HEK293T (cell line): ENCODE measurements around the gene TMEM256.
"Not testable (repeated sequence)": the region's sequence is repeated elsewhere in the genome, so short reads cannot be mapped to it uniquely, and the experiment has no call there.

ENCODE experiments used
- CTCF ChIA-PET: fragments of 350-600 bp; formaldehyde crosslinking; extraction: SDS; loops from one replicate; lab custom pipeline; 2021; ENCODE audit warnings: antibody characterized with exemption, inconsistent platforms; lab: Yijun Ruan, JAX
- POLR2A ChIA-PET: fragments of 350-600 bp; formaldehyde crosslinking; extraction: SDS; loops from one replicate; lab custom pipeline; 2020; ENCODE audit warnings: antibody characterized with exemption, inconsistent platforms; lab: Yijun Ruan, JAX
- DNase-seq: peaks from one replicate; pipeline ENCODE4 v3.0.0; 2012; ENCODE audit warnings: mixed read lengths; ENCODE audit errors: extremely low spot score
- ARNT ChIP-seq: fragments of 450-650 bp; IDR thresholded peaks from 2 replicates; pipeline ENCODE4 v1.6.1; 2017; ENCODE audit warnings: mild to moderate bottlenecking
- BHLHE40 ChIP-seq: fragments of 450-650 bp; IDR thresholded peaks from 2 replicates; pipeline ENCODE4 v1.6.1; 2016; ENCODE audit warnings: mild to moderate bottlenecking, moderate library complexity, borderline replicate concordance
- CTBP1 ChIP-seq: fragments of 450-650 bp; IDR thresholded peaks from 2 replicates; pipeline ENCODE4 v1.6.1; 2016; ENCODE audit warnings: borderline replicate concordance
- ELF4 ChIP-seq: fragments of 450-650 bp; IDR thresholded peaks from 2 replicates; pipeline ENCODE4 v1.6.1; 2017; ENCODE audit warnings: antibody characterized with exemption
- FOXA1 ChIP-seq: fragments of 450-650 bp; IDR thresholded peaks from 2 replicates; pipeline ENCODE4 v1.6.1; 2016; ENCODE audit warnings: mild to moderate bottlenecking
- FOXK2 ChIP-seq: fragments of 450-650 bp; IDR thresholded peaks from 2 replicates; pipeline ENCODE4 v1.6.1; 2016; ENCODE audit warnings: mild to moderate bottlenecking
- FOXM1 ChIP-seq: fragments of 450-650 bp; IDR thresholded peaks from 2 replicates; pipeline ENCODE4 v1.6.1; 2017; ENCODE audit warnings: mild to moderate bottlenecking, borderline replicate concordance
- HDGF ChIP-seq: fragments of 450-650 bp; IDR thresholded peaks from 2 replicates; pipeline ENCODE4 v1.6.1; 2017; ENCODE audit warnings: antibody characterized with exemption, borderline replicate concordance
- L3MBTL2 ChIP-seq: fragments of 450-650 bp; conservative IDR thresholded peaks from 2 replicates; pipeline ENCODE4 v1.6.1; 2016; ENCODE audit warnings: mild to moderate bottlenecking
- LEF1 ChIP-seq: fragments of 450-650 bp; IDR thresholded peaks from 2 replicates; pipeline ENCODE4 v1.6.1; 2017; ENCODE audit warnings: mild to moderate bottlenecking, borderline replicate concordance
- NFRKB ChIP-seq: fragments of 450-650 bp; IDR thresholded peaks from 2 replicates; pipeline ENCODE4 v1.6.1; 2016; ENCODE audit warnings: mild to moderate bottlenecking, moderate library complexity
- SP1 ChIP-seq: fragments of 450-650 bp; IDR thresholded peaks from 2 replicates; pipeline ENCODE4 v1.6.1; 2017
- SUZ12 ChIP-seq: fragments of 450-650 bp; IDR thresholded peaks from 2 replicates; pipeline ENCODE4 v1.6.1; 2016; ENCODE audit warnings: mild to moderate bottlenecking
- TARDBP ChIP-seq: fragments of 450-650 bp; IDR thresholded peaks from 2 replicates; pipeline ENCODE4 v1.6.1; 2016
- ZNF384 ChIP-seq: fragments of 450-650 bp; IDR thresholded peaks from 2 replicates; pipeline ENCODE4 v1.6.1; 2016
- TF ChIP-seq, protein P1 (sequence below): fragments of 450-650 bp; IDR thresholded peaks from 2 replicates; pipeline ENCODE4 v1.6.1; 2016

The TMEM256 gene

DNA sequence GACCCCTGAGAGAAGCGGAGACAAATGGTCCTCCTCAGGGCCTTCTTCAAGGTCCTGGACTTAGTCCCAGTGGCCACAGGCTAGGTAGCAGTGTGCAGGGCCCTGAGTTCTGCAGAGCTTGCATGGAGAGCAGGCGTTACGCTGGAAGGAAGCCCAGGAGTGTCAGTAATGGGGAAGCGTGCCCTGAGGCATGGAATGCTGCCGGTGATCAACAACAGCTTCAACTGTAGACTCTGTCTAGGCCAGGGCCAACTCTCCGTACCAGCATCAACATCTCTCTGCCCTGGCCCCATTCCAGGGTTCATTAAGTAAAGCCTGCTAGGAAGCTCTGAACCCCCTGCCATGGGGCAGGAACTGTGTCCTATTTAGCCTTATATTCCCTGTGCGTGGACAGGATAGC is 23.6 kb downstream of the TMEM256 start:
- CTCF ChIA-PET: no interaction called here
- DNase-seq: no peak
- TF ChIP-seq ZNF384: no peak
- TF ChIP-seq SUZ12: no peak
- TF ChIP-seq CTBP1: no peak
- no peak for TF ChIP-seq L3MBTL2
- no peak for TF ChIP-seq FOXK2
- TF ChIP-seq SP1: no peak
- no peak for TF ChIP-seq FOXM1
- TF ChIP-seq, protein P1, sequence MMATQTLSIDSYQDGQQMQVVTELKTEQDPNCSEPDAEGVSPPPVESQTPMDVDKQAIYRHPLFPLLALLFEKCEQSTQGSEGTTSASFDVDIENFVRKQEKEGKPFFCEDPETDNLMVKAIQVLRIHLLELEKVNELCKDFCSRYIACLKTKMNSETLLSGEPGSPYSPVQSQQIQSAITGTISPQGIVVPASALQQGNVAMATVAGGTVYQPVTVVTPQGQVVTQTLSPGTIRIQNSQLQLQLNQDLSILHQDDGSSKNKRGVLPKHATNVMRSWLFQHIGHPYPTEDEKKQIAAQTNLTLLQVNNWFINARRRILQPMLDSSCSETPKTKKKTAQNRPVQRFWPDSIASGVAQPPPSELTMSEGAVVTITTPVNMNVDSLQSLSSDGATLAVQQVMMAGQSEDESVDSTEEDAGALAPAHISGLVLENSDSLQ: no peak
- no peak for TF ChIP-seq TARDBP
- TF ChIP-seq NFRKB: no peak
- POLR2A ChIA-PET: no interaction called here

DNA sequence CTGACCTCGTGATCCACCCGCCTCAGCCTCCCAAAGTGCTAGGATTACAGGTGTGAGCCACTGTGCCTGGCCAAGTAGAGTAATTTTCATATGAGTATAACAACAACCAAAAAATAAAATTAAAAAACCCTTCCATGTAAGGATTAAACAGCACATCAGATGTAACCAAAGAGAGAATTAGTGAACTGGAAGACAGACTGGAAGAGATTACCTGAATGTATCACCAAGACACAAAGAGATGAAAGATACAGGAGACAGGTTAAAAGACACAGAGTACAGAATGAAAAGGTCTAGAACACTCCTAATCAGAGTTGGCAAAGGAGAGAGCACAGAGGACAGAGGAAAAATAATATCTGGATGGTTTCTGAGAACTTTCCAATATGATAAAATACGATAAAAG is 24.8 kb downstream of the TMEM256 start:
- no peak for TF ChIP-seq HDGF
- no peak for TF ChIP-seq FOXM1
- TF ChIP-seq SP1: no peak
- TF ChIP-seq, protein P1: no peak
- no peak for TF ChIP-seq TARDBP
- TF ChIP-seq L3MBTL2: no peak
- TF ChIP-seq FOXK2: no peak
- no peak for TF ChIP-seq LEF1
- ChIA-PET POLR2A (no interaction called here), CTCF (no interaction called here)
- no peak for DNase-seq

DNA sequence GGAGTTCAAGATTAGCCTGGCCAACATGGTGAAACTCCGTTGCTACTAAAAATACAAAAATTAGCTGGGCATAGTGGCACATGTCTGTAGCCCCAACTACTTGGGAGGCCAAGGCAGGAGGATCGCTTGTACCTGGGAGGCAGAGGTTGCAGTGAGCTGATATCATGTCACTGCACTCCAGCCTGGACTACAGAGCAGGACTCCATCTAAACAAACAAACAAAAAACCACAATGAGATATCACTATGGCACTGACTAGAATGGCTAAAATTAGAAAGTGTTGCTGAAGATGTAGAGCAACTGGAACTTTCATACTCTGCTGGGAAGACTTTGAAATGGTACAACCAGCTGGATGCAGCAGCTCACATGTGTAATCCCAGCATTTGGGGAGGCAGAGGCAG is 29.5 kb downstream of the TMEM256 start:
- ChIA-PET CTCF (interaction anchor here (1.1 kb wide), 1 partner anchor 12 kb away, joined by 3 read pairs; no protein-coding TSS in a partner anchor), POLR2A (interaction anchor here (1.0 to 1.7 kb wide), 2 partner anchors 20 to 30 kb away, joined by 3 to 7 read pairs; partner anchors contain the start of genes PLSCR3 and TMEM256)
- no peak for DNase-seq
- TF ChIP-seq L3MBTL2 (no peak), ARNT (no peak), ZNF384 (no peak), SP1 (no peak), BHLHE40 (no peak), SUZ12 (no peak), HDGF (no peak)
- TF ChIP-seq, protein P1: no peak

DNA sequence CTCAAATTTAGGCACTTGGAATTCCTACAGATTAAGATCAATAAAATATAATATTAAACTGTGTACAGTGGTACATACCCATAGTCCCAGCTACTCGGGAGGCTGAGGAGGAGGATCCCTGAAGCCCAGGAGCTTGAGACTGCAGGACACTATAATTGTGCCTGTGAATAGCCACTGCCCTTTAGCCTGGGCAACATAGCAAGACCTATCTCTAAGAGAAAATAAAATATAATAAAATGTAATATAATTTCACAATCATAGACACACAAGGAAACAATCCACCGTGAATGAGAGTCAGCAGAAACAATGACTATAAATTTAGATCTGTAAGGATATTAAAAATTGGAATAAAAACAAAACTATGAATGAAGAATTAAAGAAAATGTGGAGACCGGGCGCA is 33.0 kb downstream of the TMEM256 start:
- ChIA-PET POLR2A (interaction anchor here (0.7 to 1.0 kb wide), 2 partner anchors 11 to 33 kb away, joined by 3 read pairs; partner anchors contain the start of gene TMEM256), CTCF (no interaction called here)
- no peak for TF ChIP-seq ELF4
- TF ChIP-seq HDGF: no peak
- TF ChIP-seq ZNF384: no peak
- TF ChIP-seq BHLHE40: no peak
- TF ChIP-seq, protein P1: no peak
- TF ChIP-seq L3MBTL2: no peak
- no peak for TF ChIP-seq ARNT
- no peak for TF ChIP-seq LEF1
- no peak for TF ChIP-seq FOXM1
- no peak for TF ChIP-seq SUZ12
- TF ChIP-seq FOXK2: no peak
- no peak for TF ChIP-seq NFRKB
- TF ChIP-seq CTBP1: no peak
- no peak for TF ChIP-seq TARDBP
- no peak for TF ChIP-seq SP1
- TF ChIP-seq FOXA1: no peak
- DNase-seq: no peak

DNA sequence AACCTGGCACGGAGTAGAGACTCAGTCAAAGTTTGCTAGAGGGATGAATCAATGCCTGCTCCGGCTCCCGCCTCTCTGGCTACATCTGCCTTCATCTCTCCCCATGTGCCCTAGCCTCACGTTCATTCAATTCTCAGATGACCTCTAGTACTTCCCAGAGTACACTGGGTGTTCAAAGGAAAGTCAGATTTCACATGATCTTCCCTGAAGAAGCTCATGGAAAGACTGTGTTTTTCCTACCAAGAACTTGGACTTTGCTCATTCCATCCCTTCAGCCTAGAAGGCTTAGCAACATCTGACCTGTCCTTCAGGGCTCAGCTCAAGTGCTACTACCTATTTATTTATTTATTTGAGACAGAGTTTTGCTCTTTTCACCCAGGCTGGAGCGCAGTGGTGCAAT is 34.1 kb downstream of the TMEM256 start:
- DNase-seq: no peak
- TF ChIP-seq NFRKB (no peak), SP1 (no peak), ZNF384 (no peak), CTBP1 (no peak), FOXA1 (no peak), HDGF (no peak), BHLHE40 (no peak), FOXM1 (no peak)
- ChIA-PET CTCF (interaction anchor here (1.2 kb wide), 1 partner anchor 14 kb away, joined by 5 read pairs; the partner anchor contains the start of gene TMEM95), POLR2A (interaction anchor here (1.0 kb wide), 1 partner anchor 34 kb away, joined by 3 read pairs; the partner anchor contains the start of gene TMEM256)

DNA sequence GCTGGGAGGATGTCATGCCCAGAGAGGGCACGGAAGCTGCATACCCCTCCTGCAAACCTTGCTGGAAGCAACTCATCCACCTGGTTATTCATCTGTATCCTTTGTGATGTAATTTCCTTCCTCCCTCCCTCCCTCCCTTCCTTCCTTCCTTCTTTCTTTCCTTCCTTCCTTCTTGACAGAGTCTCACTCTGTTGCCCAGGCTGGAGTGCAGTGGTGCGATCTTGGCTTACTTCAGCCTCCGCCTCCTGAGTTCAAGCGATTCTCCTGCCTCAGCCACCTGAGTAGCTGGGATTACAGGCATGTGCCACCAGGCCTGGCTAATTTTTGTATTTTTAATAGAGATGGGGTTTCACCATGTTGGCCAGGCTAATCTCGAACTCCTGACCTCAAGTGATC is 35.3 kb downstream of the TMEM256 start:
- CTCF ChIA-PET, DNase-seq: not testable (repeated sequence)

More for the DNA sequence above, 35.3 kb downstream of the TMEM256 start:
- POLR2A ChIA-PET: not testable (repeated sequence)
